ENCODE results near the gene TFR2. TPM values are rescaled to one million over a fixed set of nuclear protein-coding genes. Genes with fewer than 3 reads are reported as not detected.

Gene TFR2
- total and polyA plus RNA-seq, 2 of the 13 experiments (the other 11 are each of a cell fraction or from before 2014, with no cell fraction given) = 36.9 to 64.2 TPM

DNA sequence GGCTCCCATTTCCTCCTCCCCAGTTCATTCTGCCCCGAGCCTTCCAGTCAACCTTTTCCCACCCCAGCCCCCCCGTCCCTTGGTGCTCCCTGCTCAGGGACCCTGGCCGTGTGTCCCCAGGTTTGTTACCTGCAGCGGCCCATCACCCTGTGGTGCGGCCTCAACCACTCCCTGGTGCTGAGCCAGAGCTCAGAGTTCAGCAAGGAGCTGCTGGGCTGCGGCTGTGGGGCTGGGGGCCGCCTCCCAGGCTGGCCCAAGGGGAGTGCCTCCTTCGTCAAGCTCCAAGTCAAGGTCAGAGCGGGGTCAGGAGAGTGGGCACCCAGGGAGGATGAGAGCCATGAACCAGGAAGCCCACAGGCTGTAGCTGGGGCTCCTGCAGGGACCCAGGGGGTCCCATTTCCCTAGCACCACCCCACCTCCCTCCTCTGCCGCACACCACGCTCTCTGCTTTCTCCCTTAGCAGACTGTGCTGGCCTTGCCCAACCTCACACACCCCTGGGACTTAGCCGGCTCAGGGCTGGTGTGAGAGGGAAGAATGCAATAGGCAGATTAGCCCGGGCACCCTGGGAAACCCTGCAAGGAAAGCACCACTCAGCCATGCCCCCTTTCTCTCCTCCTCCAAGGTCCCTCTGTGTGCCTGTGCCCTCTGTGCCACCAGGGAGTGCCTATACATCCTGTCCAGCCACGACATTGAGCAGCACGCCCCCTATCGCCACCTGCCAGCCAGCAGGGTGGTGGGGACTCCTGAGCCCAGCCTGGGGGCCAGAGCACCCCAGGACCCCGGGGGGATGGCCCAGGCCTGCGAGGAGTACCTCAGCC is 41.2 kb downstream of the TFR2 start:
- in situ Hi-C loops (cut with HindIII; ENCODE audit: extremely low pct_ligation_motif_present, low pct_unique_long_range_greater_than_20kb) (no loop called here), intact Hi-C loops (cut with micrococcal nuclease; ENCODE audit: unreplicated experiment) (no loop called here)
- H3K4me3 ChIP-seq (replicated peaks in 1 of 3; ENCODE audit: insufficient read depth in 1 of 3, low read depth in 2 of 3, low read length in 3 of 3) = peak overlapping the region in 1 of 3 experiments; percentile 54; a peak in 1 of 6 replicates
- no TSS peak for BruUV-seq (replicated peaks)
- H4K20me1 ChIP-seq (ENCODE audit: insufficient read depth, low read length) = no peaks in the 10 kb centered on the region
- peaks cover 2 to 9% of the 10 kb centered on the region in 2 experiments; a peak in 1 of 5 replicates for H3K27me3 ChIP-seq (ENCODE audit: control insufficient read depth in 1 of 2, insufficient read depth in 2 of 2, low read length in 2 of 2)
- no peak for DNase-seq (ENCODE audit: low spot score)
- ChIA-PET POLR2A (interaction anchor here (0.5 to 3.3 kb wide), 2 partner anchors 14 to 32 kb away, joined by 7 to 19 read pairs; partner anchors contain the start of genes FBXO24 and LRCH4), CTCF (ENCODE audit: low intra/inter-chr PET ratio, low total read pairs) (no interaction called here)
- no peaks in the 10 kb centered on the region for H3K79me2 ChIP-seq (ENCODE audit: insufficient read depth, low read length)
- peak overlapping the region; percentile 64 for H3K4me2 ChIP-seq (ENCODE audit: low read depth, low read length)
- no peaks in the 10 kb centered on the region for H3K36me3 ChIP-seq (replicated peaks in 1 of 2; ENCODE audit: control insufficient read depth in 1 of 2, insufficient read depth in 2 of 2, low read length in 2 of 2)
- ATAC-seq = peak; percentile 68
- no peak for FAIRE-seq
- no peaks in the 10 kb centered on the region for H3K9me3 ChIP-seq (ENCODE audit: low read length)
- no peak overlapping the region for H2AFZ ChIP-seq (ENCODE audit: low read length)
- peaks cover 44% of the 10 kb centered on the region for H3K4me1 ChIP-seq (ENCODE audit: insufficient read depth, low read length)
- 0 out of 2 replicates have a peak overlapping the region, but pooled peaks have one; percentile 13 for H3K9ac ChIP-seq (ENCODE audit: insufficient read depth, low read depth, low read length)
- H3K27ac ChIP-seq (ENCODE audit: extremely low read length, insufficient read depth, low read length) = no peak overlapping the region
- 4% methylated on average over 7 of the region's 18 CpGs for WGBS (ENCODE audit: low lambda C conversion rate)
- TF ChIP-seq NFE2 (CRISPR knock-in tag; IDR thresholded peaks at IDR 0.05) (no peak), FOXO4 (CRISPR knock-in tag; conservative IDR thresholded peaks at IDR 0.05) (0 out of 2 replicates have a peak, but pooled peaks have one; percentile 53), KDM2A (CRISPR knock-in tag; IDR thresholded peaks at IDR 0.05; ENCODE audit: borderline replicate concordance, low read depth) (0 out of 2 replicates have a peak, but pooled peaks have one; percentile 25), ONECUT2 (CRISPR knock-in tag; IDR thresholded peaks at IDR 0.05) (no peak), STAG1 (CRISPR knock-in tag; IDR thresholded peaks at IDR 0.05) (peak; percentile 41), SRSF4 (IDR thresholded peaks at IDR 0.05; ENCODE audit: low read depth, low read length, poor library complexity, severe bottlenecking) (no peak), ZSCAN29 (CRISPR knock-in tag; conservative IDR thresholded peaks at IDR 0.05) (no peak), TGIF2 (CRISPR knock-in tag; IDR thresholded peaks at IDR 0.05) (no peak), PPARG (CRISPR knock-in tag; conservative IDR thresholded peaks at IDR 0.05) (no peak), ZFP91 (CRISPR knock-in tag; IDR thresholded peaks at IDR 0.05; ENCODE audit: borderline replicate concordance) (peak; percentile 20; the same call in 1 of the 2 replicates)
- TF ChIP-seq, protein P1, sequence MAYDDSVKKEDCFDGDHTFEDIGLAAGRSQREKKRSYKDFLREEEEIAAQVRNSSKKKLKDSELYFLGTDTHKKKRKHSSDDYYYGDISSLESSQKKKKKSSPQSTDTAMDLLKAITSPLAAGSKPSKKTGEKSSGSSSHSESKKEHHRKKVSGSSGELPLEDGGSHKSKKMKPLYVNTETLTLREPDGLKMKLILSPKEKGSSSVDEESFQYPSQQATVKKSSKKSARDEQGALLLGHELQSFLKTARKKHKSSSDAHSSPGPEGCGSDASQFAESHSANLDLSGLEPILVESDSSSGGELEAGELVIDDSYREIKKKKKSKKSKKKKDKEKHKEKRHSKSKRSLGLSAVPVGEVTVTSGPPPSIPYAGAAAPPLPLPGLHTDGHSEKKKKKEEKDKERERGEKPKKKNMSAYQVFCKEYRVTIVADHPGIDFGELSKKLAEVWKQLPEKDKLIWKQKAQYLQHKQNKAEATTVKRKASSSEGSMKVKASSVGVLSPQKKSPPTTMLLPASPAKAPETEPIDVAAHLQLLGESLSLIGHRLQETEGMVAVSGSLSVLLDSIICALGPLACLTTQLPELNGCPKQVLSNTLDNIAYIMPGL (CRISPR knock-in tag; IDR thresholded peaks at IDR 0.05; ENCODE audit: borderline replicate concordance in 1 of 2, low read depth in 1 of 2) = 0 out of 4 replicates have a peak, but pooled peaks have one; percentile 34 to 45
- TF ChIP-seq, protein P2, sequence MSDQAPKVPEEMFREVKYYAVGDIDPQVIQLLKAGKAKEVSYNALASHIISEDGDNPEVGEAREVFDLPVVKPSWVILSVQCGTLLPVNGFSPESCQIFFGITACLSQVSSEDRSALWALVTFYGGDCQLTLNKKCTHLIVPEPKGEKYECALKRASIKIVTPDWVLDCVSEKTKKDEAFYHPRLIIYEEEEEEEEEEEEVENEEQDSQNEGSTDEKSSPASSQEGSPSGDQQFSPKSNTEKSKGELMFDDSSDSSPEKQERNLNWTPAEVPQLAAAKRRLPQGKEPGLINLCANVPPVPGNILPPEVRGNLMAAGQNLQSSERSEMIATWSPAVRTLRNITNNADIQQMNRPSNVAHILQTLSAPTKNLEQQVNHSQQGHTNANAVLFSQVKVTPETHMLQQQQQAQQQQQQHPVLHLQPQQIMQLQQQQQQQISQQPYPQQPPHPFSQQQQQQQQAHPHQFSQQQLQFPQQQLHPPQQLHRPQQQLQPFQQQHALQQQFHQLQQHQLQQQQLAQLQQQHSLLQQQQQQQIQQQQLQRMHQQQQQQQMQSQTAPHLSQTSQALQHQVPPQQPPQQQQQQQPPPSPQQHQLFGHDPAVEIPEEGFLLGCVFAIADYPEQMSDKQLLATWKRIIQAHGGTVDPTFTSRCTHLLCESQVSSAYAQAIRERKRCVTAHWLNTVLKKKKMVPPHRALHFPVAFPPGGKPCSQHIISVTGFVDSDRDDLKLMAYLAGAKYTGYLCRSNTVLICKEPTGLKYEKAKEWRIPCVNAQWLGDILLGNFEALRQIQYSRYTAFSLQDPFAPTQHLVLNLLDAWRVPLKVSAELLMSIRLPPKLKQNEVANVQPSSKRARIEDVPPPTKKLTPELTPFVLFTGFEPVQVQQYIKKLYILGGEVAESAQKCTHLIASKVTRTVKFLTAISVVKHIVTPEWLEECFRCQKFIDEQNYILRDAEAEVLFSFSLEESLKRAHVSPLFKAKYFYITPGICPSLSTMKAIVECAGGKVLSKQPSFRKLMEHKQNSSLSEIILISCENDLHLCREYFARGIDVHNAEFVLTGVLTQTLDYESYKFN (CRISPR knock-in tag; conservative IDR thresholded peaks at IDR 0.05) = 0 out of 2 replicates have a peak, but pooled peaks have one; percentile 17
